HG03066 (cell line): ENCODE results near the gene PARS2.
A peak's percentile ranks its signal among the peaks of the same experiment; 100 is the strongest.

ENCODE experiments used
- ATAC-seq: cut with Tn5 transposase; IDR thresholded peaks from one replicate; pipeline ENCODE4 v1.9.1; 2021; ENCODE audit warnings: low read depth; ENCODE audit not compliant: unreplicated experiment

Gene PARS2

DNA sequence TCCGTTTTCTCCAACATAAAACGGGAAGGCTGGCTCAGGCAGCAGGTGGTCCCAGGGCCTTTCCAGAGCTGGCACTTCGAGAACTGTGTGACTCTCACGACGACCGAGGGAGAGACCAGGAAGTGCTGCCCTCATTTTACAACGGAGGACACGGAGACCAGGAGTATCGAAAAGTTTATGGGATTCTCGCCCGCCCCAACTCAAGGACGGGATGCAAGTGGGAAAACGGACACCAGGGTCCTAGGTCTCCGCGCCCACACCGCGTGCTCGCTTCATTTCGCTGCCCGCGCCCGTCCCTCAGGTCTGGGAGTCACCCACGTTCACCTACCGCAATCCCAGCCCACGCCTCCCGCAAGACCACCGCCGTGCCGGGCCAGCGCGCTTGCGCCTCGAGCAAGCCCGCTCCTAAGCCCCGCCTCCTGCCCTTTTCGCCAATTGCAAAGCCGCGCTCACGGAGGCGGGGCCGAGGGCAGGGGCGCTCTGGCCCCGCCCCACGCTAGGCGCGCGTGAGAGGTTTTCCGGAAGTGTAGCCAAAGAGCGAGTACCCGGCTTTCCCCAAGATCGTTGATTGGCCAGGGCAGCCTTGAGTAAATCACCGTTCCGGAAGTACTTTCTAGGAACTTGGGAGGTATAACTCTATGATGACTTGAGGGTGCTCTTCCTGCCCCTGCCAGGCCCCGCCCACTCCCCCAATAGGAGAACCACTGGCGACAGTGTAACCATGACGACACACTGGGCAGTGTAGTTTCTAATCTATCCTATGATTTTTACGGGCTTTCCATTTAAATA is at the start of gene PARS2:
PARS2 (minus strand) TSS at position 391 of the 789 bp plus-strand sequence. CDS start 5,362 bp downstream, outside the sequence.
- ATAC-seq: peak; percentile 94

DNA sequence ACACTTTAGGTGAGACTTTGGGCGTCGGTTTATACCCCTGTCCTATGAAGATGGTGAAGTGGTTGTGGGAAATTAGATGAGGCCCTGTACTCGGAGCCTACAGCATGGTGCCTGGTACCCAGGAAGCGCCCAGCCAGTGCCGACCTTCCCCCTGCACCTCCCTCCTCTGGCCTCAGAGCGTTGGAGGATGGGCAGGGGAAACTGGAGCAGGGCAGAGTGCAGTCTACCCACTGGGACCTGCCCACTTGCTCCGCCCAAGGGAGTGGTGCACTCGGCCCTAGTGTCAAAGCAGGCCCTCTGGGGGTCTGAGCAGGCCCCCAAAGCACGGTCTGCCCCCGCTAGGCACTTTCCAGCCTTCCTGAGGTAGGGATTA is 49.8 kb upstream of the PARS2 start:
- no peak for ATAC-seq

DNA sequence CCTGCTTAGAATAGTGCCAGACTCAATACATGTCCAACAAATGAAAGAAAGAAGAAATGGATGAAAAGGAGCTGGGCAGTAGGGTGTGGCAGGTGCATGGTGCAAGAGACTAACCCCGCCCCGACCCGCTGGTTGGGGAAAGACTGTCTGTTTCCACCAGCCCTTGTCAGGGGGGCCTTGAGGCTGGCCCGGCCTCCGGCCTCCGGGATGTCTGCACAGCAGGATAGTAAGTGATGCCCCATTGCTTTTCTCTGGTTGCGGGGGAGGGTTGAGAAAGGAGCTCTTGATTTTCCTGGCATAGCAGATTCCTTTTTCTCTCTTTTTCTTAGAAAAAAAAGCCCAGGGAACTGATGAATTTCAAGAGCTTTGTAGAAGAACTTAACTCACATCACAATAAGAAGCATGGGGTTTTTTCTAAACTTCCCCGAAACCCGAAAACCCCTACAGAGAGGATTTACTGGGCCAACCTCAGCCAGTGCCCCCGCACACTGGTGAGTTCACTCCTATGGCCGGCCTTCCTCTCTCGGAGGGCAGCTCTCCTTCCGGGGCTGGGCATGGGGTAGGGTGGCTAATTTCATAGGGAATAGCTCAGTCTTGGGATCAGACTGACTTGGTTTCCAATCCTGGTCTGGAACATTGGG is 49.3 kb upstream of the PARS2 start:
- ATAC-seq: no peak

DNA sequence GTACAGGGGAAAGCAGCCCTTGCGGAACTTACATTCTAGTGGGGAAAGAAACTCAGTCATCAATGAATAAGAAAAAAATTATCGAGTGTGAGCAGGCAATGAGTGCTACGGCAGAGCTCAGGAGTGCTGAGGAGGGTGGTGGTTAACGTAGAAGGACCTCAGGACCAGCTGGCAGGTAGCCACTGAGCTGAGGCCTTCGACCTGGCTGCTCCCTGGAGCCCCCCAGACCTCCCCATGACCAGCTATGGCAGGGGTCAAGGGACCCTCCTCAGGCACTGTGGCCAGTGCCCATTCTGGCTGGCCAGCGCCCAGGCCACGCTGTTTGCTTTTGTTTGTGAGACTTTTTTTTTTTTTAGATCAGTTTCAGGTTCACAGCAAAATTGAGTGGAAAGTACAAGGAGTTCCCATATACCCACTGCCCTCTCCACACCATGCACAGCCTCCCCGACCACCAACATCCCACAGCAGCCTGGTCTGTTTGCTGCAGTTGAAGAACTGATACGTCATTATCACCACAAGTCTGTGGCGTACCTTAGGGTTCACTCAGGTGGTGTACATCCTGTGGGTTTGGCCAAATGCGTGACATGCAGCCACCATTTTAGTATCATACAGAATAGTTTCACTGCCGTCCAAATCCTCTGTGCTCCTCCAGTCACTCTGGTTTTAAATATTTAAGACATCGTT is 48.6 kb upstream of the PARS2 start:
- no peak for ATAC-seq

DNA sequence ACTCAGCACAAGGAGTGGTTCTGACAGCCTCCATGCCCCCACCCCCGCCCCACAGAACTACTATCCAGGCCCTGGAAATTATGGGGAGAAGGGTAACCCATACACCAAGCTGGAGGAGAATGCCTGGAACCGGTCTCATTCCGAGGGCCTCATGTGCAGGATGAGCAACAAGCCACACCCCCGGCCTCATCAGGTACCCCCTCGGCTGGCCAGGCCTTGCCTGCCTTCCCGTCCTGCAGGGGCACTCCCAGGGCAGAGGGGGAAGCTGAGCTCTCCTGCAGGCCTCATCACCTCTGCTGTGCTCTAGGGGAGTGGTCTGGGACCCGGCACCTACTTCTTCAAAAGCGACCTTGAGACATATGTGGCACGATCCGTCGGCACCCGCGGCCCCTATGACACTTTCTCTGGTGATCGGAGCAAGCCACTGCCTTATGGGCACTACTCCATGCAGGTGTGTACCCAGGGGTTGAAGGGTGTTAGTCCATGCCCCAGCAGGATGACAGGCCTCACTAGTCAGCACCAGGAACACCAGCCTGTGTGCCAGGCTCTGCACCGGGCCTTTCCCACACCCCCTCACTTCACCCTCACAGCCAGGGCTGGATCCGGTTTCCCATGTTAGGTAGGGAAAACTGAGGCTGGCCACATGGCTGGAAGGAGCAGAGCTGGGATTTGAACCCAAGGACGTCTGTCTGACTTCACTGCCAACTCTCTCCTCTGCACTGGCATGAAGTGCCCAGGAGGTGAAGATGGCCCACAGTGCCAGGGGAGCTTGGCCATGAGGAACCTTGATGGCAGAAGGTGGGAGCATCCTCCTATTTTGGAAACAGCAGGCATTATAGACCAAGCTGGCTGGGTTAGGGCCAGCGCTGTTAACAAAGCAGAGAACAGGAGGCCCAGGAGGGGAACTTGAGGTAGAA is 47.7 kb upstream of the PARS2 start:
- no peak for ATAC-seq

DNA sequence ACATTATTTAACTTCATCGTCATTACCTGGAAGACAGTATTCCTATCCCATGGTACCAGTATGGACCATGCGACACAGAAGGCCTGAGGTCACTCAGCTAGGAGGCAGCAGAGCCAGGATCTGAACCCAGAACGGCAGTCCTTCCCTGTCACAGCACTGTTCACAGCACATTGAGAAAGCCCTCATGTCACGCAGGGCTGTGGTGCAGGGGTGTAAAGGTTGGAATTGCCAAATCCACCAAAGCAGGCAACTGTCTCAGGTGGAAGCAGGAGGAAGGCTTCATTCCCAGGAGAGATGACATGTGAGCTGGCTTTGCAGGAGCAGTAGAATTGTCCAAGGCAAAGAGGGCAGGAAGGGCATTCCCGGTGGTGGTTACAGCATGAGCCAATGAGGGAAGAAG is 46.7 kb upstream of the PARS2 start:
- no peak for ATAC-seq

DNA sequence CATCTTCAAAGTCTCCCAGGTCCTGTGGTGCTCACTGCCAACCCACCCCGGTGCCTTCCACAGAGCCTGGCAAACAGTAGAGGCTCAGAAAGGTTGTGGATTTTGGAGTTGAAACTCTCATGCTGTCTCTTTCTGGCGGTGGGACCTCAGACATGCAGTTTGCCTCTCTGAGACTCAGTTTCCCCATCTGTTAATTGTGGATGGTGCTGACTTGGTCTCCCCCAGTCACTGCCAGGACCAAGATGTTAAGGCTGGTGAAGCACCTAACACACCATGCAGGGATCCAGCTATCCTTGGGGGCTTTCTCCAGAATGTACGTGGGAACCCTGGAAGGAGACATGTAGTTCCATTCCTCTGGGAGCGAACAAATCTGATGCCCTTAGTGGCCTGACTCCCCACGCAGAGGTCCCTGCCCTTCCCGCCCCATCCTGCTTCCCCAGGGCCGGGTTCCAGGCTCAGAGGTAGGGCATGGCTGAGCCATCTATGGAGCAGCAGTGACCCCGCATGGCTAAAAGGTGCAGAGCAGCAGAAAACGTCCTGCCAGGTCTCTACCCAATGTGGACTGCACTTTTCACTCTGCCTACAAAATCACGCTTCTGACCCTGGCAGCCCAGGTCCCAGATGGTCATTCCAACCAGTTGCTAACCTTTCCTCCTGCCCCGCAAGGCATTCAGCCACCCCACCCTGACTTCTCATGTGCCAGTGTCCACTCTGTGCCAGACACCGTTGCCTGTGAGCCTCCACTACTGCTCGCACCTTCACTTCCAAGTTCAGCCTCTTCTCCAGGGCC is 46.0 kb upstream of the PARS2 start:
- ATAC-seq: no peak

DNA sequence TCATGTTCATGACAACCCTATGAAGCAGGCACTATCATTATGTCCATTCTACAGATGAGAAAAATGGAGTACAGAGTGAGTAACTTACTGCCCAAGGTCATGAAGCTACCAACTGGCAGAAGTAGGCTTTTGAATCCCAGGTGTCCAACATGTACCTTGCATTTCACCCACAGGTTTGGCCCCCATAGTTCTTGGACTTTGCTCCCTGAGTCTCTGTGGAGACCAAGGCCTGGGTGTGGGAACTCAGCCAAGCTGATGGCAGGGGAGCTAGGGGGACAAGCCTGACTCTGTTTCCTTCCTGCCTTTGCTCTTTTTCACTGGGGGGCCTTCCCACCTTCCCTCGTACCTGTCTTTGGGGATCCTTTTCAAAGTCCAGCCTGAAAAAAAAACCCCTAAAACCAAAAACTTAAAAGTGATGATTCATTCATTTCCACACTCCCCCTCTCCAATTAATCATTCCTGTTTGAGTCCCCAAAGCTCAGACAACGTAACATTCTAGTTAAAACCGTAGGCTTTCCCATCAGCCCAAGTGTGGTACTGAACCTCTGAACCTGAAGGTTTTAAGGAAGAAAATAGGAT is 45.3 kb upstream of the PARS2 start:
- no peak for ATAC-seq

DNA sequence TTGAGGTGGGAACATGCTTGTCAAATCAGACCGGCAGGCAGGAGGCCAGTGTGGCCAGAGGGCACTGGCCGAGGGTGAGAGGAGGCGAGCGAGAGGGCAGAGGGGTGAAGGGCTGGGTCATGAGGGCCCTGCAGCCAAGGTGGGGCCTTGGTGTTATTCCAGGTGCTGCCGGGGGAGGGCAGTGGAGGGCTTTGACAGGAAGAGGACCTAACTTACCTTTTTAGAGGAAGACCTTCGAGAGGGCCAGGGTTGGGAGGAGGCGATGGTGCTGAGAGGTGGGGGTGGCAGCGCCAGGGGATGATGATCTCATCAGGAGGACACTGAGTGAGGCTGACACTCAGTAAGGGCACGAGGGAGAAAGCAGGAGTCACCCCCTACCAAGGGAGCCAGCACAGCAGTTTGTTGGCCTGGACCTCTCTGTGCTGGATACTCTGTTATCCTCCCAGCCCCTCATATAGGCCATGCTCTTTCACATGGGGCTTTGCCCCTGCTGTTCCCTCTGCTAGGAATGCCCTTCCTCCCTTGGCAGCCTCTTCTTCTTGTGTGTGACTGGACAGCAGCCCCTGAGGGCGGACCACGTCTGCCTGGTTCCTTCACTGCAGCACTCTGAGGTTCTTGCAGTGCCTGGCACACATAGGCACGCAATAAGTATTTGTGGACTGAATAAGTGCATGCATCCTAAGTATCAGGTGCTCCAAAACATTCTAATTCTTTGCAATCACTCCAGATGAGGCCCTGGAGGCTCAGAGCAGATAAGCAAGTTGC is 44.3 kb upstream of the PARS2 start:
- no peak for ATAC-seq

DNA sequence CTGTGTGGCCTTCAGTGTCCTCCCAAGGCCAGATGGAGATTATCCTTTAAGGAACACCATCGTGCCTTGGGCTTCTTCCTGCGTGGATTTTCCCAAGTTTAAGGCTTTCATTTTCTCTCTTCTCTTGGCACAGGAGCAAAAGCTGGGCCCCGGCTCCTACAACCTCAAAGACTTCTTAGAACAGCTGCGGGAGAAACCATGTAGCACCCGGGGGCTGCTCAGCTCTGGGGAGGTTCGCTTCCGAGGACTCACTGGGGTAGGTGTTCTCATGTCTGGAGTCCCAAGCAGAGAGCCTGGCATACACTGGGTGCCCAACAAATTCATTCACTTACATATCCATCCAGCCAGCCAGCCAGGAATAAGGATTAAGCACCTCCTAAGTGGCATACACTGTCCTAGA is 43.4 kb upstream of the PARS2 start:
- no peak for ATAC-seq

DNA sequence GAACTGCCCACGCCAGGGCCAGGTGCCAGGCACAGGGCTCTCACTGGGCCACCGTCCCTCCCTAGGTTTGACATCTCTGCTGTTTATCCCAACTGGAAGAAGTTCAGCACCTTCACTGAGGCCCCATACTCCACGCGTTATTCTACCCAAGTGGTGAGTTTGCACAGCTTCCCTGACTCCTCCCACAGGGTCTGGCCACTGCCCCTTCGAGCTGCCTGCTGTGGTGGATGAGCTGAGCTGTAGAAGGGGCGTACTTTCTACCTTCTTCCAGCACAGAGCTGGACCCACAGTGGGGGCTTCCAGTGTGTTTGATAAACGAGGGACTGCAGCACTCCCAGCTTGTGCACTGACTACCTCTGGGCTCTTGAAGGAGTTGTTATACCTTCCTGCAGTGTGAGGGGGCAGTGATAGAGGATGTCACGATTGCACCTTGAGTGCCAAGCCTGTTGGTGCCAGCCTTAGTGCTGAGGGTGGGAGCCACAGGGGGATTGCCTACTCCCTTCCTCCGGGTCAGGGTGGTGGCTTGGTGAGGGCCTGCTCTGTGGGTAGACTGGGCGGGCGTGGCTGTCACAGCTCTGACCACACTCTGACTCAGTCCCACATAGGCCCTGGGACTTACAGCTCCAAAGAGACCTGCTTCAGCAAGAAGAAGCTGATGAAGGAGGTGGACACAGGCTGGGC is 42.7 kb upstream of the PARS2 start:
- no peak for ATAC-seq

DNA sequence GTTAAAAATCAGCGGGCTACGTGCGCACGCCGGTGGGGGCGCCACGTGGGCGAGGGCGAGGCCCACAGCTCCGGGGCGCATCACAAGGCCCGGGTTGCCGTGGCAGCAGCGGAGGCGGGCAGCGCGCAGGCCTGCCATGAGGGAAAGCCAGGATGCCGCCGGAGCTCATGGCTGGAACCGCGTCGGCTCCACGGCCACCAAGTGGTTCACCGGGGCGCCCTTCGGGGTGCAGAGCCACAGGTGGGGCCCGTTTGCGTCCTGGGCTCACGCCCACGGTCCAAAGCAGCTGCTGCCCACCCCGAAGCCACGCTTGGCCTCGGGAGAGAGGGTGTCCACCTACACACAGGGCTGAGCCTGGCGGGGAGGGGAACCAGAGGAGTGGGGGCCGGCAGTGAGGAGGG is 41.7 kb upstream of the PARS2 start:
- ATAC-seq: no peak

DNA sequence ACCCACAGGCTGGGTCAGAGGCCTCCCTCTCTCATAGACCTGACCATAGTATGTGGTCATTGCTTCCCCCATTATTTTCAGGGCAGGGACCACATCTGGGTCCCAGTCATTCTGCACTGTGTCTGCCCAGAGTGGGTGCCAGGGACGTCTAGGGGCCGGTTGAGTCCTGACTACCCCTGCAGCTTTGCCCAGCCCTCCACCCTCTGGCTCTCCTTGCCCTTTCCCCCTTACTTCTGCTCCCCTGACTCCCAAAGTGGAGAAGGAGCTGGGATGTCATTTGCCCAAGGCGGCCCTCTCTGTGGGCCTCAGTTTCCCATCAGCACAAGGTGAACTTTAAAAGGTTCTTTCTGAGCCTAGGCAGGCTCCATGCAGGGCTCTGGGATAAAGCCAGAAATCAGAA is 41.1 kb upstream of the PARS2 start:
- no peak for ATAC-seq

DNA sequence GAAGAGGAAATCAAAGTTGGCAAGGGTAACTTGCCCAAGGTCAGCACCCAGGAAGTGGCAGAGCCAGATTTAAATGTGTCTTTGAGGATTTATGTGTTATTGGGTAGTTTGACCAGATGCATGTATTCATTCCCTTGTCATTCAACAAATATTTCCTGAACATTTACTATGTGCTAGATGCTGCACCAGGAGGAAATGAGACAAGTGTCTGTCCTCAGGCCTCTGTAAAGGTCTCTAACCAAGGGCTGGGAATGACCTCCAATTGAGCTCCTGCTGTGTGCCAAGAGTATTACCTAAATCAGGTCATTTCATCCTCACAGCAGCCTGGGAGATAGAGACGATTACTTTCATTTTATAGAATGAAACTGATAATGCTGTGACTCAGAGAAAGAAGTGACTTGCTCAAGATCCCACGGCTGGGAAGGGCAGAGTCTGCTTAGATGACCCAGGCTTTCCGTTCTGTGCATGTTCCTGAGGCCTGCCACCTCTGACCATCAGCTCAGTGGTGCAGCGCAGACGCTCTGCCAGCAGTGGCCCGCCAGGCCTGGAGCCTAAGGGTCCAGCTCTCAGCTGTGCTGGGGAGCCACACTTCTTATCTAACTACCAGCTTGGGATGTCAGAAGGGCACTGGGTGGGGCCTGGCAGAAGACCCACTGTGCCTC is 40.3 kb upstream of the PARS2 start:
- ATAC-seq: no peak

DNA sequence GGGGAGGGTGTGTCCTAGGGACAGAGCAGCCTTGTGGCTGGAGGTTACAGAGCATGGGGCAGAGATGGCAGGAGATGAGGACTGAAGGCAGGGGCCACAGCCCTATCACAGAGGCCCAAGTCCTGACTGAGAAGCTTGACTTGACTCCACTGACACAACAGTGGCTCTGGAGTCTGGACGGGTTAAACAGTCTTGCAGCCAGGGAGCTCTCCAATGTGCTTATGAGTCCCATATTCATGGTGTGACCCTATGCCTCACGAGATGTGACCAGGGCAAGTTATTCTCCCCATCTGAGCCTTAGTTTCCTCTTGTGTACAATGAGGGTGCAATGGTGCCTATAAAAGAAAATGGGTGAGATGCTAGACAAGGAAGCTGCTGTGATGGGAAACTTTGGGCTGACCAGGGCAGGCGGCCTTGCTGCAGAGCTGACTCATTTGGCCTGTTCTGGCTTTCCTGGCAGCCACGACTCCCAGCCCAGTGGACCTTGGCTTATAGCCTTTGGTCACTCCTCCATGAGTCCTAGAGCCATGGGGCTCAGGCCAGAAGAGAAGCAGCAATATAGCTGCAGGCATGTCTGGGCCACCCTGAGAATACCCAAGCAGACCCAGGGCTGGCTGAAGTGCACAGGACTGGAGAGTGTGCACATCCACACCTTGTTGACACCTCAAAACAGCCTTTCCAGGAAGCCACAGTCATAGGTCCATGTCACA is 39.6 kb upstream of the PARS2 start:
- no peak for ATAC-seq

DNA sequence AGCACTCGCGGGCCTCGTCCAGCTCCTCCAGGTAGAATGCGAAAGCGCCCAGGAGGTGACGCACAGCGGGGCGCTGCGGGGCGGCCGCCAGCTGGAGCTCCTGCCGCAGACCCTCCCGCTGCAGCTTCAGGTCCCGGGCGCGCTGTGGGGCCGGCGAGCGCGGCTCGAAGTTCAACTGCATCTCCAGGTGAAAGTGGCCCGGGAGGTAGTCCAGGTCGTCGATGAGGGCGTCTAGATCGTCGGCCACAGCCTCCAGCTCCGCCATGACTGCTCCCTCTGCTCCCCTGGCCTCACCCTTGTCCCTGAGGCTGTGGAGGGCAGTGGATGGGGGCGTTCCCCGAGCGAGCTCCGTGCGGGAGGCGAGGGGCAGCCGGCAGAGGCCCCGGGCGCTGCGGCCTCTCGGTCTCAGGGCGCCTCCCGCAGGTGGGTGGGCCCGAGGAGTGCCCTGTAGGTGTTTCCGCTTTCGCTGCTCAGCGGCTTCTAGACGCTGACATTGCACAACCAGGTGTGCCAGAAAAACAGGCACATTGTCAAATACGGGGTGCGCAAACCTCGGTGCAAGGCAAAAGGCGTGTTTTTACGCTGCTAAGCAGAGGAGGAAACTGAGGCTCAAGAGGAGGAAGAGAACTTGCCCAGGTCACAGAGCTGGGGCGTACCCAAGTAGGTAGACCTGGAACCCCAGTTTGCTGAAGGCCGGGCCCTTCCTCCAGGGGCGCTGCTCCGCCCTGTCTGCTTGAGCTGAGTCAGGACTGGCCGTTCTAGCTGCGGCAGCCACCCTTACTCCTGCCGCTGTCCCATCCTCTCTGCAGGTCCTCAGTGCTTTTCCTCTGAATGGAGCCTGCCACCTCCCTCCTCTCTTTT is 36.8 kb upstream of the PARS2 start, which contains the start of gene TTC22:
TTC22 (minus strand) TSS at position 425 of the 861 bp plus-strand sequence; CDS start at position 265, 160 bp downstream.
- peak; percentile 77 for ATAC-seq
